GM12891 (cell line): ENCODE measurements around the gene PPP6R1.

Experiments
- POLR2A ChIP-seq: IDR thresholded peaks from 2 replicates; pipeline ENCODE4 v1.6.1; 2011; ENCODE audit warnings: low read depth, low read length, control low read depth
- SPI1 ChIP-seq: IDR thresholded peaks from 2 replicates; pipeline ENCODE4 v1.6.1; 2011; ENCODE audit warnings: low read depth, low read length, control low read depth

GRCh38 chr19:55198651-55199050 is 60.2 kb downstream of the PPP6R1 start:
- no peak for TF ChIP-seq POLR2A
- TF ChIP-seq SPI1 = no peak
